ENCODE results near the gene CD160. TPM values are rescaled to one million over a fixed set of nuclear protein-coding genes. Genes with fewer than 3 reads are reported as not detected.
A peak's percentile ranks its signal among the peaks of the same experiment; 100 is the strongest.

The CD160 gene
- total and polyA plus RNA-seq, 5 donors: not detected

- no peak overlapping the region for H3K27ac ChIP-seq (ENCODE audit: low read length)
- intact Hi-C loops (cut with DNase I): no loop called here
- WGBS: 53% methylated on average over 1 of the region's 1 CpG
- DNase-seq (no peak), ATAC-seq (peak in 1 of 2 donors; percentile 50)
- H3K9me3 ChIP-seq (ENCODE audit: control insufficient read depth, low read length): no peaks in the 10 kb centered on the region
- no peaks in the 10 kb centered on the region for H3K27me3 ChIP-seq (ENCODE audit: control insufficient read depth, insufficient read depth)
- H3K4me1 ChIP-seq (ENCODE audit: control insufficient read depth, insufficient read depth, low read length): peaks cover 3% of the 10 kb centered on the region
- no peak overlapping the region for H3K4me3 ChIP-seq (ENCODE audit: low read length)
Observed at GRCh38 chr1:145777357-145778145, 58.3 kb downstream of the CD160 start.

DNA sequence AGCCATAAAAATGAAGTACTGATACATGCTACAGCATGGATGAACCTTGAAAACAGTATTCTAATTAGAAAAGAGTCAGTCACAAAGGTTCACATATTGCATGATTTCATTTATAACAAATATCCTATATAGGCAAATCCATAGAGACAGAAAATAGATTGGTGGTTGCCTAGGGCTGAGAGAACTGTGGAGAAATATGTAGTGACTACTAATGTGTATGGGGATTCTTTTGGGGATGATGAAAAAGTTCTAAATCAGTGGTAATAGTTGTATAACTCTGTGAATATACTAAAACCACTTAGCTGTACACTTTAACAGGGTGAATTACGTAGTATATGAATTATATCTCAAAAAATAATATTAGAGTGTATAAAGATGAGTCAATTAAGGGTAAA lies 58.8 kb downstream of the CD160 start:
- no peak overlapping the region for H3K27ac ChIP-seq (ENCODE audit: low read length)
- no peak overlapping the region for H3K4me3 ChIP-seq (ENCODE audit: low read length)
- peaks cover 3% of the 10 kb centered on the region for H3K4me1 ChIP-seq (ENCODE audit: control insufficient read depth, insufficient read depth, low read length)
- no peaks in the 10 kb centered on the region for H3K27me3 ChIP-seq (ENCODE audit: control insufficient read depth, insufficient read depth)
- ATAC-seq: no peak
- intact Hi-C loops (cut with DNase I): no loop called here
- no peak for DNase-seq
- H3K9me3 ChIP-seq (ENCODE audit: control insufficient read depth, low read length): no peaks in the 10 kb centered on the region
- 97% methylated on average over 1 of the region's 1 CpG for WGBS

DNA sequence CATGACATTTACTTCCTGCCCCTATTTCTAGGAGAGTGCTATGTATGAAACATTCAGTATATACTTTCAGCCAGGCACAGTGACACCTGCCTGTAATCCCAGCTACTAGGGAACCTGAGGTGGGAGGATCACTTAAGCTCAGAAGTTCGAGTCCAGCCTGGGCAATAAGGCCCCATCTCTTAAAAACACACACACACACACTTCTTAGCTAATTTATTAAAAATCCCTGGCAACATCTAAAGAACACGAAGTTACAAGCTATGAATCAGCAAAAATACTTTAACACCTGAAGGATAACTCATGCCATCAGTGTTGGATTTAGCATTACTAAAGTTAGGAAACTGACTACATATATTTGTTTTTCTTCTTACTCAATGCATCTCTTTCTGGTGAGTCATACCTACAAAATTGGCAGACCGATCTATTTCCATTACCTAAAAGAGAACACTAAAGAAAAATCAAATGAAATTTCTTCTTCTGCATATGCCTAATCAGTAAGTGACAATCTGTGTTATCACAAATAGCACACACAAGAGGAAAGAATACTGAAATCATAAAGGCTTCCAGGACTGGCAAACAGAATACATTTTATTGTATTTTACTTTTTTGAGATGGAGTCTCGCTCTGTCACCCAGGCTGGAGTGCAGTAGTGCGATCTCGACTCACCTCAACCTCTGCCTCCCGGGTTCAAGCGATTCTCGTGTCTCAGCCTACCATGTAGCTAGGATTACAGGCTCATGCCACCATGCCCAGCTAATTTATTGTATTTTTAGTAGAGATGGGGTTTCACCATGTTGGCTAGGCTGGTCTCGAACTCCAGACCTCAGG lies 63.2 kb downstream of the CD160 start:
- no peaks in the 10 kb centered on the region for H3K27me3 ChIP-seq (ENCODE audit: control insufficient read depth, insufficient read depth)
- no peak for DNase-seq
- ATAC-seq: peak; percentile 20 to 64
- H3K27ac ChIP-seq (ENCODE audit: low read length): peak overlapping the region; percentile 68
- WGBS: 65% methylated on average over 10 of the region's 10 CpGs
- H3K4me3 ChIP-seq (ENCODE audit: low read length): peak overlapping the region; percentile 62
- H3K9me3 ChIP-seq (ENCODE audit: control insufficient read depth, low read length): no peaks in the 10 kb centered on the region
- H3K4me1 ChIP-seq (ENCODE audit: control insufficient read depth, insufficient read depth, low read length): peaks cover 3% of the 10 kb centered on the region
- intact Hi-C loops (cut with DNase I): no loop called here

GRCh38 chr1:145784409-145784808 lies 65.1 kb downstream of the CD160 start:
- Histone ChIP-seq H3K4me3 (ENCODE audit: low read length) (peak overlapping the region; percentile 62), H3K4me1 (ENCODE audit: control insufficient read depth, insufficient read depth, low read length) (peaks cover 3% of the 10 kb centered on the region), H3K27me3 (ENCODE audit: control insufficient read depth, insufficient read depth) (no peaks in the 10 kb centered on the region), H3K9me3 (ENCODE audit: control insufficient read depth, low read length) (no peaks in the 10 kb centered on the region), H3K27ac (ENCODE audit: low read length) (peak overlapping the region; percentile 52)
- intact Hi-C loops (cut with DNase I): no loop called here
- DNase-seq: no peak
- no peak for ATAC-seq
- WGBS: 59% methylated on average over 3 of the region's 3 CpGs

DNA sequence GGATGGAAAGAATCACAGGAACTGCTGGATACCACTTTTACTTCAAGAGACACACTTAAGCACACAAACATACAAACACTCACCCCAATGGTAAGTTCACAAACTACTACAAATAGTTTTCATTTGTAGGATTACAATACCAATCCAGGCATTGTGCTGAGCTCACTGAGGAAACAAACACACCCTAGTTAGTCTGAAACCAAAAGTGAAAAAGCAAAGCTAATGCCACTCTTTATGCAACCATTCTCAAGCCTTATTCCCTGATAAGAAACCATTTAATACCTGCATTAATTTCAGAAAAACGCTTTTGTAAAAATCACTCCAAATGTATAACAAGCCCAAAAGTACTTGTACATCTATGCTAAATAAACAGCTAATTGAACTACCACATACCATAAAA lies 66.2 kb downstream of the CD160 start:
- 84% methylated on average over 1 of the region's 1 CpG for WGBS

DNA sequence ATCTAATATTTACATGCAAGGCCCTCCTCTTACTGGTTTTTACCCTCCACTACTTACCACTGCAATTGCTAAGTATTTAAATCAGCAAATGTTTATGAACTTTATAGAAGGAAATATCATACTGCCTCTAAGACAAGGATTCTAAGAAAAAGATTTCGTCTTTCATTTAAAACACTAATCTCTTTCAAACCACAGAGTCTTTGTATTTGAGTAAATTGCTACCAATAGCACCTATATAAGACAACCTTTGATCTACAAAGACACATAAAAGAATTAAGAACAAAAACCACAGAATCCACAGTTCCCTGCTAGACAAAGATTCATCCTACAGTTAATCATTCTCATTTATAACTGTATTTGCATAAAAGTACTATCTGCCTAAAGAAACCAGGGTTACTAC lies 67.0 kb downstream of the CD160 start:
- ATAC-seq: no peak
- WGBS: 59% methylated on average over 1 of the region's 1 CpG
- Histone ChIP-seq H3K4me3 (ENCODE audit: low read length) (no peak overlapping the region), H3K27ac (ENCODE audit: low read length) (no peak overlapping the region), H3K9me3 (ENCODE audit: control insufficient read depth, low read length) (no peaks in the 10 kb centered on the region), H3K27me3 (ENCODE audit: control insufficient read depth, insufficient read depth) (no peaks in the 10 kb centered on the region), H3K4me1 (ENCODE audit: control insufficient read depth, insufficient read depth, low read length) (peaks cover 3% of the 10 kb centered on the region)
- intact Hi-C loops (cut with DNase I): no loop called here
- DNase-seq: no peak

More for the DNA sequence above, 66.2 kb downstream of the CD160 start:
- no peak for ATAC-seq
- no peak overlapping the region for H3K4me3 ChIP-seq (ENCODE audit: low read length)
- H3K27ac ChIP-seq (ENCODE audit: low read length): no peak overlapping the region
- no peak for DNase-seq
- peaks cover 3% of the 10 kb centered on the region for H3K4me1 ChIP-seq (ENCODE audit: control insufficient read depth, insufficient read depth, low read length)
- H3K9me3 ChIP-seq (ENCODE audit: control insufficient read depth, low read length): no peaks in the 10 kb centered on the region
- intact Hi-C loops (cut with DNase I): no loop called here
- no peaks in the 10 kb centered on the region for H3K27me3 ChIP-seq (ENCODE audit: control insufficient read depth, insufficient read depth)

DNA sequence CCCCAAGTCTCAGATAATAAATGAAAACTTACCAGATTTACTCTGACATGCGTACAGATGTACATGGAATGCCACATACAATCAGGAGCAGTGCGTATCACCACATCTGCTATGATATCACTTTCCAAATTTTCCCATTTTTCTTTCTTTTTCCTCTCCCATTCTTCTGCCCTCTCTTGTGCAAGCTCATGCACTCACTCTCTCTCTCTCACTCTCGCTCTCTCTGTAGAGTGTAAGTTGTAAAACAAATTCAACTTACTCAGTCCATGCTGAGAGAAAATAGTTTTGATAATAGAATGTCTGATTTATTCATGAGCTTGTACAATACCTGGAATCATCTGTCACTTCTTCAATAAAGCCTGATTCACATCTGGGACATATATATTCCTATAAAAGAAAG lies 69.3 kb downstream of the CD160 start:
- Histone ChIP-seq H3K9me3 (ENCODE audit: control insufficient read depth, low read length) (no peaks in the 10 kb centered on the region), H3K4me1 (ENCODE audit: control insufficient read depth, insufficient read depth, low read length) (no peaks in the 10 kb centered on the region), H3K27me3 (ENCODE audit: control insufficient read depth, insufficient read depth) (no peaks in the 10 kb centered on the region), H3K27ac (ENCODE audit: low read length) (no peak overlapping the region), H3K4me3 (ENCODE audit: low read length) (no peak overlapping the region)
- WGBS: 99% methylated on average over 3 of the region's 3 CpGs
- intact Hi-C loops (cut with DNase I): no loop called here
- DNase-seq (no peak), ATAC-seq (no peak)

Other genes with a start within 250 kb of the CD160 start
- gene GPR89A, start 111.5 kb upstream of the CD160 start, total RNA-seq: 10 to 100 TPM in 3 of 4 donors, 1 to 10 TPM in 1; 8.9 to 19.2 (median 12.2) TPM
- 9.5 TPM for gene GPR89A, start 111.5 kb upstream of the CD160 start, polyA plus RNA-seq
- gene PDZK1, start 12.1 kb upstream of the CD160 start, total RNA-seq: under 1 TPM in 1 of 4 donors, not detected in 3; 0.14 TPM
- 0.27 TPM for gene PDZK1, start 12.1 kb upstream of the CD160 start, polyA plus RNA-seq
- 10 to 100 TPM; 38.6 to 53.0 (median 42.7) TPM for gene RNF115, start 104.6 kb downstream of the CD160 start, total RNA-seq
- gene RNF115, start 104.6 kb downstream of the CD160 start, polyA plus RNA-seq: 26.4 TPM
- 10 to 100 TPM; 14.7 to 15.9 (median 14.8) TPM for gene POLR3C, start 104.7 kb downstream of the CD160 start, total RNA-seq
- 8.7 TPM for gene POLR3C, start 104.7 kb downstream of the CD160 start, polyA plus RNA-seq
- gene NUDT17, start 126.1 kb downstream of the CD160 start, total RNA-seq: 1 to 10 TPM; 4.1 to 7.2 (median 5.1) TPM
- 5.8 TPM for gene NUDT17, start 126.1 kb downstream of the CD160 start, polyA plus RNA-seq
- gene PIAS3, start 139.6 kb downstream of the CD160 start, total RNA-seq: 10 to 100 TPM; 16.9 to 19.4 (median 18.8) TPM
- gene PIAS3, start 139.6 kb downstream of the CD160 start, polyA plus RNA-seq: 16.6 TPM
- 1 to 10 TPM; 1.9 to 2.3 (median 2.1) TPM for gene ANKRD35, start 166.4 kb downstream of the CD160 start, total RNA-seq
- 1.4 TPM for gene ANKRD35, start 166.4 kb downstream of the CD160 start, polyA plus RNA-seq
- 10 to 100 TPM; 10.2 to 29.0 (median 12.6) TPM for gene ITGA10, start 190.6 kb downstream of the CD160 start, total RNA-seq
- gene ITGA10, start 190.6 kb downstream of the CD160 start, polyA plus RNA-seq: 5.6 TPM
- 10 to 100 TPM; 21.4 to 23.7 (median 22.4) TPM for gene PEX11B, start 199.2 kb downstream of the CD160 start, total RNA-seq
- gene PEX11B, start 199.2 kb downstream of the CD160 start, polyA plus RNA-seq: 22.8 TPM
- 10 to 100 TPM; 68.6 to 94.5 (median 74.4) TPM for gene RBM8A, start 208.0 kb downstream of the CD160 start, total RNA-seq
- 64.1 TPM for gene RBM8A, start 208.0 kb downstream of the CD160 start, polyA plus RNA-seq
- 10 to 100 TPM; 25.4 to 39.2 (median 28.4) TPM for gene LIX1L, start 238.5 kb downstream of the CD160 start, total RNA-seq
- 11.9 TPM for gene LIX1L, start 238.5 kb downstream of the CD160 start, polyA plus RNA-seq
- 1 to 10 TPM; 1.7 to 3.9 (median 3.7) TPM for gene ANKRD34A, start 245.1 kb downstream of the CD160 start, total RNA-seq
- gene ANKRD34A, start 245.1 kb downstream of the CD160 start, polyA plus RNA-seq: 1.8 TPM
- gene POLR3GL, start 245.2 kb downstream of the CD160 start, total RNA-seq: 10 to 100 TPM; 51.4 to 54.4 (median 52.5) TPM
- gene POLR3GL, start 245.2 kb downstream of the CD160 start, polyA plus RNA-seq: 94.7 TPM